Endothelial cell of umbilical vein (primary cell): Measurements from ENCODE around the gene TTLL12.

Source experiments
- CTCF ChIP-seq, 2 donors: IDR thresholded peaks; 1 replicate in 1 of 2; 2 replicates in 1 of 2; pipeline ENCODE4 v1.5.1; 2011; ENCODE audit warnings: low read length in 2 of 2, mild to moderate bottlenecking in 2 of 2, moderate library complexity in 2 of 2, control low read depth in 1 of 2, inconsistent platforms in 1 of 2, low read depth in 1 of 2; ENCODE audit not compliant: insufficient read depth in 1 of 2; ENCODE audit errors: extremely low read depth in 1 of 2
- MAX ChIP-seq: IDR thresholded peaks from 2 replicates; pipeline ENCODE4 v1.6.1; 2011; ENCODE audit not compliant: insufficient read depth, insufficient read length
- POLR2AphosphoS5 ChIP-seq: IDR thresholded peaks from 2 replicates; pipeline ENCODE4 v1.6.1; 2012; ENCODE audit warnings: low read depth, mild to moderate bottlenecking, control low read depth, low read length, moderate library complexity; ENCODE audit not compliant: insufficient read depth

DNA sequence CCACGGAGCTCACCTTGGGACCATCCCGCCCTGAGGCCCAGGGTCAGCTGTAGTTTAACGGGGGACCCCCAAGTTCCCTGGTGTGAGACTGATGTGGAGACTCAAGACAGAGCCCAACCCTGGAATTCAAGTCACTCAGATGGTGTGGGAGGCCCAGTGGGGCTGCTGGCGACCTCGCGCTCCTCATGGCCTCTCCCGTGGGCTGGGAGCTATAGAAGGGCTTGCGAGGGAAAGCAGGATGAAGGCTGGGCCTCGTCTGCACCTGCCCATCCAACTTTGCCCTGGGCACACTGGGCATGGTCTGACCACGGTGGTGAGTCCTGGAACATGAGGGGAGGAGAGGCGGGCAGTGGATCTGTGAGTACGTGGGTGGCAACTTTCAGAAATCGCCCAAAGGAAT, 13.6 kb upstream of the TTLL12 start:
- TF ChIP-seq POLR2AphosphoS5 (no peak), CTCF (IDR thresholded peaks at IDR 0.05; ENCODE audit: extremely low read depth in 1 of 2, insufficient read depth in 1 of 2, low read depth in 1 of 2, low read length in 2 of 2) (no peak), MAX (no peak)
